Measurements from ENCODE around the gene LZIC. TPM values are rescaled to one million over a fixed set of nuclear protein-coding genes. Genes with fewer than 3 reads are reported as not detected.

LZIC gene
- polyA plus RNA-seq, 2 of the 4 experiments (the other 2 are of a cell fraction): 24.5 to 29.0 TPM

DNA sequence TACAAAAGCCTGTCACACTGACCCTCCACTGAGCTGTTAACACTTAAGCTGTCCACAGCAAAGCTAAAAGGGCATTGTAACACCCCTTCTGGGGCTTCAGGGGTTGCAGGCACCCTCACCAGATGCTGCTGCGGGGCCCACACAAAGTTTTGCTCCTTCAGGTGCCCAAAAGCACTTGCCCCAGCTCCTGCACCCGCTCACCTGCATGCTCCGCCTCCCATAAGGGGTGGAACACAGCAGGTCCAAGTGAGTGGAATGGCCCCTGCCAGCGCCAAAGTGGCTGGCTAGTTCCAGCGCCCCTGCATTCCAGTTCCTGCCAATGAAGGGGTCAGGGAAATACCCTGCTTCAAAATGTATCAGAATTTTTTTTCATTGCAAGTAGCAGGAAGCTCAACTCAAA is 46.6 kb upstream of the LZIC start:
- ATAC-seq: no peak
- CTCF ChIA-PET: interaction anchor here (1.0 kb wide), 1 partner anchor 163 kb away, joined by 3 read pairs; no protein-coding TSS in a partner anchor
- Histone ChIP-seq H3K4me2 (no peak overlapping the region), H3K9me3 (no peaks in the 10 kb centered on the region), H3K4me1 (no peaks in the 10 kb centered on the region), H3K27ac (no peak overlapping the region), H3K4me3 (no peak overlapping the region)
- 63% methylated on average over 3 of the region's 5 CpGs for WGBS (ENCODE audit: missing lambda C conversion rate)
- FAIRE-seq: no peak
- POLR2A ChIA-PET: no interaction called here
- DNase-seq (ENCODE audit: low read depth in 1 of 2, low spot score in 1 of 2): no peak
- TF ChIP-seq EHF (CRISPR knock-in tag; IDR thresholded peaks at IDR 0.05) (no peak), POLR2A (IDR thresholded peaks at IDR 0.05; ENCODE audit: low read length) (no peak), FOXS1 (CRISPR knock-in tag; IDR thresholded peaks at IDR 0.05) (no peak), RNF2 (IDR thresholded peaks at IDR 0.05; ENCODE audit: borderline replicate concordance, low read depth) (no peak), EHMT2 (IDR thresholded peaks at IDR 0.05; ENCODE audit: low read depth) (no peak), EP300 (IDR thresholded peaks at IDR 0.05) (no peak), HOXA7 (CRISPR knock-in tag; IDR thresholded peaks at IDR 0.05) (no peak), MYC (IDR thresholded peaks at IDR 0.05; ENCODE audit: borderline replicate concordance, low read length) (no peak), FOSB (CRISPR knock-in tag; IDR thresholded peaks at IDR 0.05) (no peak)
- TF ChIP-seq, protein P1, sequence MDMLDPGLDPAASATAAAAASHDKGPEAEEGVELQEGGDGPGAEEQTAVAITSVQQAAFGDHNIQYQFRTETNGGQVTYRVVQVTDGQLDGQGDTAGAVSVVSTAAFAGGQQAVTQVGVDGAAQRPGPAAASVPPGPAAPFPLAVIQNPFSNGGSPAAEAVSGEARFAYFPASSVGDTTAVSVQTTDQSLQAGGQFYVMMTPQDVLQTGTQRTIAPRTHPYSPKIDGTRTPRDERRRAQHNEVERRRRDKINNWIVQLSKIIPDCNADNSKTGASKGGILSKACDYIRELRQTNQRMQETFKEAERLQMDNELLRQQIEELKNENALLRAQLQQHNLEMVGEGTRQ (IDR thresholded peaks at IDR 0.05): no peak

- no peak overlapping the region for H3K4me2 ChIP-seq
- no peaks in the 10 kb centered on the region for H3K9me3 ChIP-seq
- no peaks in the 10 kb centered on the region for H3K4me1 ChIP-seq
- ChIA-PET POLR2A (no interaction called here), CTCF (no interaction called here)
- no peak for FAIRE-seq
- no peak overlapping the region for H3K27ac ChIP-seq
- no peak for DNase-seq (ENCODE audit: low read depth in 1 of 2, low spot score in 1 of 2)
- no peak overlapping the region for H3K4me3 ChIP-seq
- TF ChIP-seq HES2 (IDR thresholded peaks at IDR 0.05): no peak
- TF ChIP-seq PHF8 (IDR thresholded peaks at IDR 0.05; ENCODE audit: borderline replicate concordance, low read depth): no peak
- no peak for TF ChIP-seq RFX5 (IDR thresholded peaks at IDR 0.05)
- WGBS (ENCODE audit: missing lambda C conversion rate): 45% methylated on average over 6 of the region's 6 CpGs
- ATAC-seq: no peak
These were observed 41.8 kb upstream of the LZIC start for GRCh38 chr1:9985001-9985400.

DNA sequence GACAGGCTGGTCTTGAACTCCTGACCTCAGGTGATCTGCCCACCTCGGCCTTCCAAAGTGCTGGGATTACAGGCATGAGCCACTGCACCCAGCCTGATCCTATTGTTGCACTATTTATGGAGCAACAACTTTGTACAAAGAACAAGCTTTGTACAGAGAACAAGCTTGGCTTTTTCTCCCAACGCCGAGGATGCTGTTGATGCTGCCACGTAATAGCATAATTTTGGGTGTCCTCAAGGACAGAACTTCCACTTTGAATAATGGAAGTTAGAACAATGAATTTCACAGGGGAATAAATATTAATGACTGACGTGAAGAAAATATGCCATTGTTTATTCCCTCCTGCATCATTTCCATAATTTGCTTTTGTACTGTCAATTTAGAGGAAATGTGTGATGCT is 41.1 kb upstream of the LZIC start:
- no peak overlapping the region for H3K4me2 ChIP-seq
- TF ChIP-seq RNF2 (IDR thresholded peaks at IDR 0.05; ENCODE audit: borderline replicate concordance, low read depth): no peak
- TF ChIP-seq MAFK (IDR thresholded peaks at IDR 0.05; ENCODE audit: partially characterized antibody): no peak
- no peak for TF ChIP-seq HOXB13 (CRISPR knock-in tag; IDR thresholded peaks at IDR 0.05; ENCODE audit: low read depth)
- TF ChIP-seq KDM5A (IDR thresholded peaks at IDR 0.05): no peak
- no peak for TF ChIP-seq ATOH8 (CRISPR knock-in tag; IDR thresholded peaks at IDR 0.05; ENCODE audit: low read depth)
- TF ChIP-seq ZC3H11A (IDR thresholded peaks at IDR 0.05): no peak
- TF ChIP-seq RFX5 (IDR thresholded peaks at IDR 0.05): no peak
- TF ChIP-seq ZFP36 (IDR thresholded peaks at IDR 0.05; ENCODE audit: borderline replicate concordance, partially characterized antibody): no peak
- no peak for TF ChIP-seq MAX (IDR thresholded peaks at IDR 0.05)
- TF ChIP-seq HMGXB4 (CRISPR knock-in tag; IDR thresholded peaks at IDR 0.05; ENCODE audit: borderline replicate concordance): no peak
- FAIRE-seq: no peak
- 88% methylated on average over 5 of the region's 5 CpGs for WGBS (ENCODE audit: missing lambda C conversion rate)
- ChIA-PET CTCF (no interaction called here), POLR2A (no interaction called here)
- no peak overlapping the region for H3K4me3 ChIP-seq
- ATAC-seq: no peak
- H3K4me1 ChIP-seq: no peaks in the 10 kb centered on the region
- no peaks in the 10 kb centered on the region for H3K9me3 ChIP-seq
- DNase-seq (ENCODE audit: low read depth in 1 of 2, low spot score in 1 of 2): no peak
- no peak overlapping the region for H3K27ac ChIP-seq

All from A549 (cell line).